Stomach (tissue), 9 donors: ENCODE measurements around the gene ELMOD3. TPM values are rescaled to one million over a fixed set of nuclear protein-coding genes. Genes with fewer than 3 reads are reported as not detected.

Experiments used
- DNase-seq, 2 donors: peaks; one replicate each; pipeline versions ENCODE4 v3.0.0 to v3.0.0-alpha.2; 2013 to 2019
- H3K27ac ChIP-seq, 5 donors: fragments of 200-600 bp in 4 of 5; sonication (generic) in 4 of 5; one replicate each; pipeline ENCODE4 v1.5.1; 2013 to 2019; ENCODE audit warnings: mild to moderate bottlenecking in 1 of 5, moderate library complexity in 1 of 5
- H3K27me3 ChIP-seq, 3 donors: fragments of 200-600 bp; sonication (generic); one replicate each; pipeline ENCODE4 v1.5.1; 2017 to 2019; ENCODE audit warnings: mixed run types in 1 of 3
- H3K36me3 ChIP-seq, 4 donors: fragments of 200-600 bp; sonication (generic); 1 replicate in 3 of 4; 2 replicates in 1 of 4; pipeline ENCODE4 v1.5.1; 2016 to 2019
- H3K4me1 ChIP-seq, 4 donors: fragments of 200-600 bp; sonication (generic); one replicate each; pipeline ENCODE4 v1.5.1; 2016 to 2019
- H3K4me3 ChIP-seq, 4 donors: fragments of 200-600 bp; sonication (generic) in 3 of 4; one replicate each; pipeline ENCODE4 v1.5.1; 2016 to 2019; ENCODE audit warnings: mild to moderate bottlenecking in 1 of 4
- H3K9me3 ChIP-seq, 4 donors: fragments of 200-600 bp; sonication (generic); one replicate each; pipeline ENCODE4 v1.5.1; 2016 to 2019
- EP300 ChIP-seq: sonication (generic); formaldehyde crosslinking; IDR thresholded peaks from one replicate; pipeline ENCODE4 v1.6.1; 2017; ENCODE audit warnings: antibody characterized with exemption
- POLR2A ChIP-seq, 4 donors: fragments of 450-650 bp; IDR thresholded peaks; one replicate each; pipeline ENCODE4 v1.6.1; 2016; ENCODE audit warnings: antibody characterized with exemption in 4 of 4, control low read depth in 2 of 4, mild to moderate bottlenecking in 1 of 4, moderate library complexity in 1 of 4
- POLR2AphosphoS5 ChIP-seq, 3 donors: sonication (generic); formaldehyde crosslinking; IDR thresholded peaks; one replicate each; pipeline ENCODE4 v1.6.1; 2016; ENCODE audit warnings: antibody characterized with exemption in 3 of 3
- WGBS, 5 donors: extraction: QIAGEN DNeasy Blood & Tissue Kit in 3 of 5; methylation state at CpG; one replicate each; pipeline versions ENCODE4 v1.1.5 to v1.1.7; 2013 to 2018; 5-methylcytosine and 5-hydroxymethylcytosine counted together
- intact Hi-C: fragments of 100-400 bp; cut with DNase I; formaldehyde crosslinking; loops from one replicate; pipeline ENCODE4 v1.15.1; 2023; ENCODE audit warnings: low total_unique reads
- polyA plus RNA-seq, 3 donors: library from polyadenylated mRNA; stranded (reverse); fragments of 200-250 nt; gene quantifications; one replicate each; pipeline ENCODE4 v1.2.3, GENCODE V29; 2013
- total RNA-seq, 5 donors: library from RNA; depleted of rRNA; stranded (reverse); fragments of >200 nt; gene quantifications; one replicate each; pipeline versions ENCODE4 v1.1.0 to v1.2.3, GENCODE V29; 2014 to 2016
- TF ChIP-seq, protein P1 (sequence below), 7 experiments: fragments of 450-650 bp in 4 of 7; fragments of 200-600 bp in 3 of 7; sonication (generic) in 3 of 7; IDR thresholded peaks; one replicate each; pipeline ENCODE4 v1.5.1; 2016 to 2019; ENCODE audit warnings: antibody characterized with exemption in 7 of 7, control low read depth in 2 of 7, mild to moderate bottlenecking in 1 of 7
- donor health status: healthy with polysubstance abuse.
- donor health status: Bipolar disorder and iron deficiency.
- donor health status: healthy.

ELMOD3 gene
- total and polyA plus RNA-seq, 8 donors, result 13.4 to 43.8 (median 19.3) TPM

DNA sequence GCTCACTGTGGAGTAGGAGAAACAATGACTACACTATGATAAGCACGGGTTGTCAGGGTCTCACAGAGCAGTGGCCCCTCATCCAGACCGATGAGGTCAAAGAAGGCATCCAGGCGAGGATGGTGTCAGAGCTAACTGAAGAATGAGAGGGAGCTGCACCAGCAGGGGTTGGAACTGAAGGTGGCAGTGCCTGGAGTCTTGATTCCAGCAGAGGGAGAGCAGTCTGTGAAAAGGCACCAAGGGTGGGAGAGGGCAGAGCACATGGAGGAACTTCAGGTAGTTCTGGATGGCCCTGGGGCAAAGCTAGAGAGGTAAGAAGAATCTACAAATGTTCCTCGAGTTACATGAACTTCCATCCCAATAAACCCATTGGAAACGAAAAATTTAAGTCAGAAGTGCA is 12.6 kb downstream of the ELMOD3 start:
- Histone ChIP-seq H3K9me3 (no peaks in the 10 kb centered on the region), H3K4me3 (no peak overlapping the region), H3K27me3 (no peaks in the 10 kb centered on the region), H3K27ac (no peak overlapping the region), H3K4me1 (peaks cover 0 to 3% (median 0%) of the 10 kb centered on the region in 4 donors), H3K36me3 (peaks cover 12 to 78% (median 72%) of the 10 kb centered on the region in 4 donors)
- no peak for TF ChIP-seq EP300
- no peak for TF ChIP-seq POLR2A (IDR thresholded peaks at IDR 0.05)
- TF ChIP-seq, protein P1, sequence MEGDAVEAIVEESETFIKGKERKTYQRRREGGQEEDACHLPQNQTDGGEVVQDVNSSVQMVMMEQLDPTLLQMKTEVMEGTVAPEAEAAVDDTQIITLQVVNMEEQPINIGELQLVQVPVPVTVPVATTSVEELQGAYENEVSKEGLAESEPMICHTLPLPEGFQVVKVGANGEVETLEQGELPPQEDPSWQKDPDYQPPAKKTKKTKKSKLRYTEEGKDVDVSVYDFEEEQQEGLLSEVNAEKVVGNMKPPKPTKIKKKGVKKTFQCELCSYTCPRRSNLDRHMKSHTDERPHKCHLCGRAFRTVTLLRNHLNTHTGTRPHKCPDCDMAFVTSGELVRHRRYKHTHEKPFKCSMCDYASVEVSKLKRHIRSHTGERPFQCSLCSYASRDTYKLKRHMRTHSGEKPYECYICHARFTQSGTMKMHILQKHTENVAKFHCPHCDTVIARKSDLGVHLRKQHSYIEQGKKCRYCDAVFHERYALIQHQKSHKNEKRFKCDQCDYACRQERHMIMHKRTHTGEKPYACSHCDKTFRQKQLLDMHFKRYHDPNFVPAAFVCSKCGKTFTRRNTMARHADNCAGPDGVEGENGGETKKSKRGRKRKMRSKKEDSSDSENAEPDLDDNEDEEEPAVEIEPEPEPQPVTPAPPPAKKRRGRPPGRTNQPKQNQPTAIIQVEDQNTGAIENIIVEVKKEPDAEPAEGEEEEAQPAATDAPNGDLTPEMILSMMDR (IDR thresholded peaks at IDR 0.05), result no peak
- no peak for TF ChIP-seq POLR2AphosphoS5 (IDR thresholded peaks at IDR 0.05)
- DNase-seq, result no peak
- 82 to 88% (median 84%) methylated on average over 5 of the region's 5 CpGs for WGBS, 5 donors
- intact Hi-C loops, result no loop called here

DNA sequence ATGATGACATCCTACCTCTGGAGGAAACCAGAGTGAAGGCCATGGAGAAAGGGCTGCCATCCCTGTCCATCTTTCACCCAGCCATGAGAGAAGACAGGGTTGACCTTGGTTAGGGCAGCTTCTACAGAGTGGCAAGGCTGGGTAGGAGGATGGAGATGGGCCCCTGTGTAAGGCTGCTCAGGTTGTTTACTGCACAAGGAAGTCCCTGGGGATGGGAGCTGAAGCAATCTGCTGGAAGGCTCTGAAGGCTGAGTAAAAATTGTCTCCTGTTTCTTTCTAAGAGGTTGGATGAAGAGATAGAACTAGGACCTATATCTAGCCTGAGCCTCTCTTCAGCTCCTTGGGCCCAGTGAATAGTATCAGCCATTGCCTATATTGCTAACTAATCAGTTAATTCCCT is 14.4 kb downstream of the ELMOD3 start:
- Histone ChIP-seq H3K9me3 (no peaks in the 10 kb centered on the region), H3K4me1 (peaks cover 0 to 3% (median 0%) of the 10 kb centered on the region in 4 donors), H3K27ac (no peak overlapping the region), H3K27me3 (no peaks in the 10 kb centered on the region), H3K36me3 (peaks cover 2 to 70% (median 63%) of the 10 kb centered on the region in 4 donors), H3K4me3 (no peak overlapping the region)
- intact Hi-C loops, result no loop called here
- DNase-seq, result no peak
- TF ChIP-seq, protein P1 (IDR thresholded peaks at IDR 0.05), result no peak
- TF ChIP-seq EP300 (no peak), POLR2AphosphoS5 (IDR thresholded peaks at IDR 0.05) (no peak), POLR2A (IDR thresholded peaks at IDR 0.05) (no peak)

DNA sequence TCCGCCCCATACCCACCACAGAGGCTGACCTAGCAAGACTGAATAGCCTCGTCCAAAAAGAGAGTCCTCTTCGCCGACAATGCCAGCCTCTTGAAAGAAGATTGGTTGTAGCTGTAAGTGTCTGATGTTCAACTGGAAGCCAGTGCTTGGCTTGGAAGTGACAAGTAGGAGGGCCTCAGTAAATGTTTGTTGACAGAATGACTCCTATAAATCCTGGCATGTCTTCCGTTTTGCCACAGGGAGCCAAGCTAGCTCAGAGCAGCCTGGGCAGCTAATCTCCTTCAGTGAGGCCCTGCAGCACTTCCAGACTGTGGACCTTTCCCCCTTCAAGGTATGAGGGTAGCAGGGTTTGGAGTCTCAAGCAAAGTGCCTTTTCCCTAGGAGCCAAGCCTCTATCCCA is 14.9 kb downstream of the ELMOD3 start:
- Histone ChIP-seq H3K4me1 (peaks cover 0 to 3% (median 0%) of the 10 kb centered on the region in 4 donors), H3K9me3 (no peaks in the 10 kb centered on the region), H3K27ac (no peak overlapping the region), H3K4me3 (no peak overlapping the region), H3K36me3 (peaks cover 2 to 66% (median 59%) of the 10 kb centered on the region in 4 donors), H3K27me3 (no peaks in the 10 kb centered on the region)
- 70 to 84% (median 83%) methylated on average over 5 of the region's 5 CpGs for WGBS, 5 donors
- no peak for TF ChIP-seq POLR2A (IDR thresholded peaks at IDR 0.05)
- TF ChIP-seq EP300, result no peak
- TF ChIP-seq, protein P1 (IDR thresholded peaks at IDR 0.05), result no peak
- TF ChIP-seq POLR2AphosphoS5 (IDR thresholded peaks at IDR 0.05), result no peak
- DNase-seq, result no peak
- intact Hi-C loops, result no loop called here

DNA sequence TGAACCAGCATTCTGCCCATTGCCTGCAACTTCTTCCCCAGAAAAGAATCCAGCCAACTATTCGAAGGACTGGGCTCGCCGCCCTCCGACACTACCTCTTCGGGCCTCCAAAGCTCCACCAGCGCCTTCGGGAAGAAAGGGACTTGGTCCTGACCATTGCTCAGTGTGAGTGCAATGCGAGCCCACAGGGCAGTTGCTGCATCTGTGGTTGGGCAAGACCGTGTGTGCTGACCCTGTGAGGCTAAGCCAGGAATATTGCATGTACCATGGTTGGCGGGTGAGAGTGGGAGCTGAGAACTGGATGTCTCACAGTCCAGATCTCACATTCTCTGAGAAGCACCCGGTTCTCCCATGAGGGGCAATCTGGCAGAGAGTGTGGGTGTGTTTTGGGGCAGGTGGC is 16.5 kb downstream of the ELMOD3 start:
- 93 to 100% (median 96%) methylated on average over 9 to 11 of the region's 11 CpGs for WGBS, 5 donors
- intact Hi-C loops, result no loop called here
- TF ChIP-seq, protein P1 (IDR thresholded peaks at IDR 0.05), result no peak

More for the DNA sequence above, 16.5 kb downstream of the ELMOD3 start:
- Histone ChIP-seq H3K27ac (no peak overlapping the region), H3K4me3 (no peak overlapping the region), H3K36me3 (peaks cover 2 to 69% (median 56%) of the 10 kb centered on the region in 4 donors), H3K27me3 (no peaks in the 10 kb centered on the region), H3K4me1 (peaks cover 0 to 3% (median 0%) of the 10 kb centered on the region in 4 donors), H3K9me3 (no peaks in the 10 kb centered on the region)
- no peak for DNase-seq
